DMS 273 (cell line): ENCODE data around the gene FBXO10.
"Not testable (repeated sequence)": the region's sequence is repeated elsewhere in the genome, so short reads cannot be mapped to it uniquely, and the experiment has no call there.

Source experiments
- DNase-seq: peaks from one replicate; lab custom pipeline; 2025; ENCODE audit not compliant: unreplicated experiment; lab: John Stamatoyannopoulos, UW

FBXO10 gene

GRCh38 chr9:37550781-37551180 is 25.4 kb downstream of the FBXO10 start:
- no peak for DNase-seq

GRCh38 chr9:37549527-37549926 is 26.7 kb downstream of the FBXO10 start:
- no peak for DNase-seq

GRCh38 chr9:37547328-37547878 is 28.8 kb downstream of the FBXO10 start:
- no peak for DNase-seq

- no peak for DNase-seq
These were observed 32.7 kb downstream of the FBXO10 start for GRCh38 chr9:37543468-37543867.

GRCh38 chr9:37542895-37543294 is 33.3 kb downstream of the FBXO10 start:
- DNase-seq: peak; percentile 9

- no peak for DNase-seq
These were observed 33.7 kb downstream of the FBXO10 start for GRCh38 chr9:37542488-37542887.

- no peak for DNase-seq
These were observed 34.7 kb downstream of the FBXO10 start for GRCh38 chr9:37541465-37541864.

- peak; percentile 11 for DNase-seq
These were observed 35.5 kb downstream of the FBXO10 start for GRCh38 chr9:37540634-37541033.

- no peak for DNase-seq
These were observed 36.5 kb downstream of the FBXO10 start for GRCh38 chr9:37539634-37540033.

- no peak for DNase-seq
These were observed 38.1 kb downstream of the FBXO10 start for GRCh38 chr9:37538099-37538498.

- DNase-seq: no peak
These were observed 41.3 kb downstream of the FBXO10 start for GRCh38 chr9:37534901-37535300.

GRCh38 chr9:37534412-37534811 is 41.8 kb downstream of the FBXO10 start:
- DNase-seq: no peak

GRCh38 chr9:37531699-37532098 is 44.5 kb downstream of the FBXO10 start:
- DNase-seq: no peak

- DNase-seq: no peak
These were observed 47.3 kb downstream of the FBXO10 start for GRCh38 chr9:37528652-37529471.

- DNase-seq: no peak
These were observed 52.3 kb downstream of the FBXO10 start for GRCh38 chr9:37523916-37524315.

GRCh38 chr9:37522971-37523370 is 53.2 kb downstream of the FBXO10 start:
- no peak for DNase-seq

GRCh38 chr9:37521111-37521510 is 55.1 kb downstream of the FBXO10 start:
- DNase-seq: no peak

- no peak for DNase-seq
These were observed 55.5 kb downstream of the FBXO10 start for GRCh38 chr9:37520641-37521040.

- DNase-seq: no peak
These were observed 58.3 kb downstream of the FBXO10 start for GRCh38 chr9:37517923-37518322.

- DNase-seq: peak; percentile 39
These were observed 60.4 kb downstream of the FBXO10 start for GRCh38 chr9:37515620-37516258.

- DNase-seq: no peak
These were observed 61.2 kb downstream of the FBXO10 start for GRCh38 chr9:37514999-37515398.

GRCh38 chr9:37514415-37514814 is 61.8 kb downstream of the FBXO10 start:
- DNase-seq: not testable (repeated sequence)
